ENCODE results near the gene CTIF.
A peak's percentile ranks its signal among the peaks of the same experiment; 100 is the strongest.

CTIF gene

DNA sequence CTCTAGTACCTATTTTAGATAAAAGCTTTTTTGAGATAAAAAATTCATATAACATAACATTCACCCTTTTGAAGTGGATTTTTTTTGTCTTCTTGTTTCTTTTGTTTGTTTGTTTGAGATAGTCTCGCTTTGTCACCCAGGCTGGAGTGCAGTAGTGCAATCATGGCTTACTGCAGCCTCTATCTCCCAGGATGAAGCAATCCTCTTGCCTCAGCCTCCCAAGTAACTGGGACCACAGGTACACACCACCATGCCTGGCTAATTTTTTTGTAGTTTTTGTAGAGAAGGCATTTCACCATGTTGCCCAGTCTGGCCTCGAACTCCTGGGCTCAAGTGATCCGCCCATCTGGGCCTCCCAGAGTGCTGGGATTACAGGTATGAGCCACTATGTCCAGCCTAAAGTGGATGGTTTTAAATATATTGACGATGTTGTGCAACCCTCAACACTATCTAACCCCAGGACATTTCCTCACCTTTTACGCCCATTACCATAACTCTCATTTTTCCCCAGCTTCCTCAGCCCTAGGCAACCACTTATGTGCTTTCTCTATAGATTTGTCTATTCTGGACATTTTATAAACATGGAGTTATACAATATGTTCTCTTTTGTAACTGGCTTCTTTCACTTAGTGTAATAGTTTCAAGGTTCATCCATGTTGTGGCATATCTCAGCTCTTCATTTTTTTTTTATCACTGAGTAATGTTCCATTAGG lies 38.8 kb downstream of the CTIF start:
- no peak for DNase-seq

GRCh38 chr18:48578289-48578688 lies 39.5 kb downstream of the CTIF start:
- DNase-seq: no peak

- no peak for DNase-seq
Measured at GRCh38 chr18:48580066-48580465, 41.2 kb downstream of the CTIF start.

DNA sequence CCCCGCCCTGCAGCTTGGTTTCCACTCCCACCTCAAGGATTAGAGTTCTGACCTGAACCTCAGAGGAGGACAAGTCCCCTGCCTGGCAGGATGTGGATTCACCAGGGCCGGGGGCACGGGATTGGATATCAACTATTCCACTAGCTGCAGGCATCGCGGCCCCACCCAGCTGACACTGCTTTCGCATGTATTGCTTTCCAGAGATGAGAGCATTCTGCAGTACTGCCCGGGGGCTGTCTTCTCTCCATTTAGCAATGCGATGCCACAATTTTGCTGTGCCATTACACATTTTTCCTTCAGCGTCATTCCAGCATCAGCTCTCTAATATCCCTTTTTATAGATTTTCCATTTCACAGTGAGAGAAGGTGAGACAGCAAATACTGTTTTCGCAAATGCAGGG lies 42.0 kb downstream of the CTIF start:
- no peak for DNase-seq

DNA sequence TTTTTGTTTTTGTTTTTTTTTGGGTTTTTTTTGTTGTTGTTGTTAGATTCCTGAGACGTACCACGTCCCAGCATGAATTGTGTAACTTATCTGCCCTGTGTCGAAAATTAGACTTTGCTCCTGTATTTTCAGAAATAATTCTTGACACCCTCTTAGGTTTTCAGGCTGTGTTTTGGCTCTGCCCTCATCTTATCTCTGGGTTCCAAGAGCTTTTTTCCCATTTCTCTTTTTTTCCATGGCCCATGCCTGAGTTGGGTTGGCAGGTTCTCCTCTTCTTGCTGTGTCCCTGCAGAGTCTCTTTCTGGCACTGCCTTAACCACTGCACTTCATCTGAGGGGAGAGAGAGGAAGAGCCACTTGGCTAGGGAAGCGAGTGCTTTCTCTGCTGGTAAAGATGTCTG lies 42.4 kb downstream of the CTIF start:
- DNase-seq: no peak

DNA sequence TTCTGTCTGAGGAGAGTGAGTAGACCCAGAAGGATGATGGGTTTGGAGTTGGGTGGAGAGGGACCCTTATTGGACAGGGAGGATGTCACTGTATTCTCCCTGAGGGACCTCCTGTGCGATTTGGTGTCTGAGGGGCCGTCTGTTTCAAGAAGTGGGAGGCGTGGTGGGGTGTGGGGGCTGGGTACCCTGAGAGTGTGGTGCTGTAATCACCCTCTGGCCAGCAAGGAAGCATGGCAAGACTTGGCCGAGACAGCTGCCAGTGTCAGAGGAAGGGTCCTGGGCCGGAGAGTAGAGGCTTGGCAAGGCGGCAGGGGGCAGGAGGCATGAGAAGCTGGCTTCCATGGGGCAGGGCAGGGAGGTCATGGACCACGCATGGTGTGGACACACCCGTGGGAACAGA lies 43.1 kb downstream of the CTIF start:
- no peak for DNase-seq

GRCh38 chr18:48582946-48583345 lies 44.1 kb downstream of the CTIF start:
- no peak for DNase-seq

- no peak for DNase-seq
Measured at GRCh38 chr18:48583573-48583972, 44.7 kb downstream of the CTIF start.

DNA sequence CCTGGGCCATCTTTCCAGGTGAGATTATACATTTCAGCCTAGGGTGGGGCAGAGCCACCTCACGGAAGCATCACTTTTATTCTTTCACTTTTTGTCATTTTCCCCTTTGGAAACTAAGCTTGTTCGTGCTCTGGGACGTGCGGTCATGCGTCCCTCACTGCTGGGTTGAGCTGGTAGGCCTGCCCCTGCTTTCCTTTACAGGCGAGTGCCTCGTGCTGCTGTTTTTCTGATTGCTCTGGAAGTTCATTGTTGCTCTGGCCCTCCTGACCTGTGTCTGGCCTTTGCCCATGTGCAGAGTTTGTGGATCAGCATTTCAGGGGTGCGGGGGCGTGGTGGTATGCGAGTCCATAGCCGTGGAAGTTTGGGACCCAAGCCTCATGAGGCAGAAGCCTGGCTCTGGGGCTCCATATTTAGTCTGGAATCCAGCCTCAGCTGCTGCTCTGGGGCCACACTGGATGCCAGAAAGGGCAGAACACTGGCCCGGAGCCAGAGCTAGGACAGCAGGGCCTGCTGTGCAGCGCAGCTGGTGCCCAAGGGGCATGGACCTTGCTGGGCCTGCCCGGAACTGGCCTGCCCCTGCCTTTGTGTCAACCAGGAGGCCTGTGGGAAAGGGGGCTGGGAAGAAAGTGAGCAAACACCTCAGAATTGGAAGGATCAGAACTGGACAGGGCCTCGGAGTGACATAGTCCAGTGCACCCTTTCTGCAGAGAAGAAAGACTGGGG lies 51.1 kb downstream of the CTIF start:
- no peak for DNase-seq

- DNase-seq: no peak
Measured at GRCh38 chr18:48590678-48591077, 51.8 kb downstream of the CTIF start.

DNA sequence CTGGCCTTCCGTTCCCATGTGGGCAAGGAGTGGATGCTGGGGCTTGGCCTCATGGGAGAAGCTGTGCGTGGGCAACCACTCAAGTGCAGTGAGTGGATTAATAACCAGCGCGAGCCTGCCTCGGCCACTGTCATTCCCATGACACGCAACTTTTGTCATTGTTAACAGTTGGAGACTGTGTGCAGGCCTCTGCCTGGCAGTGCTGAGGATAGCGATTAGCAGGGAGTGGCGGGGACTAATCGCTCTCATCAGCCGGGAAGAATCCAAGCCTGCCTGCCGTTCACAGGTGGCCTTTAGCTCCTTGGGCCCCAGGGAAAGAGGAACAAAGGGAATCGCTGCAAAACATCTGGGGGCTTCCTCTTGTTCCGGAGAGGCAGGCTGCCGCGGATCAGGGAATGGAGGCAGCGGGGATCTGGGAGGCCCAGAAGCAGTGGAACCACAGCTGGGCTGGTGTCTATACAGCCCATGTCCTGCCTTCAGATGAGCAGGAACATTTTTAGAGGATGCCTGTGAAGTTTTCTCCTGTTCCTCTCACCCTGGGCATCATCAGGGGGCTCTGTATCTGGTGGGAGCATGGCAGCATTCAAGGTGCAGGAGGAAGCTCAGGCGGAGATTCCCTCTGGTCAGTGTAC lies 53.8 kb downstream of the CTIF start:
- DNase-seq: no peak

DNA sequence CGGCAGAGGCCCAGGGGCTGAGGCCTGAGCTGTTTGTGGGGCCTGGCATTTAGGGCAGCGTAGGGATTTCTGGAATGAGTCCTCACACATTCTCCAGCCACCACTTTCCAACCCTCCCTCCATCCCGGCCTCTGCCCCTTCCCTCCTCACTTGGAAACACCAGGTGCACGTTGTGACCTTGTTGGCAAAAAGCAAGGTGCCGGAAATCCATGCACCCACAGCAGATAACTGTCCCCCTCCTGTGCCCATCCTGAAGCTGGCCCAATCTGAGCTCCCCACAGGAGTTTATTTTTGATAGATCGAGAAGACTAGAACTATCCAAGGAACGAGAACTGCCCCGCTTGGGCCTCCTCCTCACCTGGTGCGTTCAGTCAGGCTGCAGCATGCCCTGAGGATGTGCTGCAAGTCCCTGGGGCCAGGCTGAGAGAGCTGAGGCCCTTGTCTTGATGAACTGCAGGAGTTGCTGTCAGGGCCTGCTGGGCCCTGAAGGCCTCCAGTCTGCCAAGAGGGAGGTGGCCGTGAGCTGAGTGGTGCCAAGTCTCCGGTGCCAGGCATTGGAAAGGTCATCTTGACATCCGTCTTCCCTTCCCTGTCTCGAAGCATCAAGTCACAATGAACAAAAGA lies 55.8 kb downstream of the CTIF start:
- no peak for DNase-seq

DNA sequence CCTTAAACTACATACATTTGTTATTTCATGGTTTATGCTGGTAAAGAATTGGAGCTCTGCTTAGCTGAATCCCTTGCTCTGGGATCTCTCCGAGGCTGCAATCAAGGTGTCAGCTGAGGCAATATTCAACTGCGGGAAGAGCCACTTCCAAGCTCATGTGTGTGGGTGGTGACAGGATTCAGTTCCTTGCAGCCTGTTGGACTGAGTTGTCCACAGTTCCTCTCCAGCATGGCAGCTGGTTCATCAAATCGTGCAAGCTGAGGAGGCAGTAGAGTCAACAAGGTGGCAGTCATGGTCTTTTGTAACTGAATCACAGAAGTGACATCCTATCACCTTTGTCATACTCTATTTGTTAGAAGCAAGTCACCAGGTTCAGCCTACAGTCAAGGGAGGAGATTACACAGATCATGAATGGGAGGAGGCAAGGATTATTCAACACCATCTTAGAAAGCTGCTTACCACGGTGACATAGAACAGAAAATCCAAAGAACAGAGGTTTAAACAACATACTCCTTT lies 56.9 kb downstream of the CTIF start:
- no peak for DNase-seq

- DNase-seq: no peak
Measured at GRCh38 chr18:48597110-48597509, 58.3 kb downstream of the CTIF start.

- no peak for DNase-seq
Measured at GRCh38 chr18:48597671-48598070, 58.8 kb downstream of the CTIF start.

GRCh38 chr18:48599391-48599790 lies 60.6 kb downstream of the CTIF start:
- DNase-seq: no peak

DNA sequence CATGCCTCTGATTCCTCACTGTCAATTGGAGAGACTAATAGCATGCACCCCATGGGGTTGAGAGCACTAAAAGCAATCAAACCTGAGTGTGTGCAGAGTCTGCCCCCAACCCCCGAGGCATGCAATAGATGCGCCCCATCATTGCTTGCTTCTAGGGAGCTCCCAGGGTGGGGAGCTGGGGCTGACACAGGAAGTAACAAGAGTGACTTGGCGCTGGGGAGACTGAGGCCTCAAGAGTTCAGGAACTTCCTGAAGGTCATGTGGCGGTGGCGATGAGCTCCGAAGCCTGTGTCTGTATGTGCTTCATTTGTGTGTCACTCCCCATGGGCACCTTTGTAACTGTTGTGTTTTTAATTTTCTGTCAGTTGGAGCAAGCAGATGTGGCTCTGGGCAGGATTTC lies 61.2 kb downstream of the CTIF start:
- DNase-seq: no peak

DNA sequence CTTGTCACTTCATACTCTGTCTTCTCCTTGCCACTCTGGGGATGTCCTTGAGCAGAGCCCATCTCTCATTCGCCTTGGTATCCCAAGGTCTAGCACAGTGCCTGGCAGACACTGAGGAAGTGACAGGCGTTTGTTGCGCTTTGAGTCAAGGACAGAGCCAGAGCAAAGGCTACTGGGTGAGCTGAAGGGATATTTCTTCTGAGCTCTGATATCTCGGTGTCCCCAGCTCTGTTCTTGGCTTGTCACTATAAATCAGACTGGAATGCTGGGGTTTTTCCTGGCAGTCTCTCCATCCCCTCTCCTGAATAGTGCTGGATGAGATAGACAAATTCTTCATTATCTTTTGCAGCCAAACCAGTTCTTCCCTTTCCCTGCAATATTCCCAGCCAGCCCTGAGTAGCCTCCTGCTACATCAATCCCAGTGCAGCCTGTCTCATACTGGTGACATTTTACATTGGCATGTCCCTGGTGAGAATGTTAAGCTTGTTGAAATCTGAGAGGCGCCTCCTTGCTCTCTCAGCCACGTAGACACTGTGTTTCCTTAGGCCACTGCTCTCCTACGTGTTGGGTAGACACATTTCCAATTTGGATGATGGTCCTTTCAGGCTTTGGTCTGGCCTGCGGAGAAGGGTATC lies 61.7 kb downstream of the CTIF start:
- DNase-seq: no peak

- no peak for DNase-seq
Measured at GRCh38 chr18:48601343-48601742, 62.5 kb downstream of the CTIF start.

- DNase-seq: no peak
Measured at GRCh38 chr18:48602759-48603390, 64.0 kb downstream of the CTIF start.

GRCh38 chr18:48605408-48605845 lies 66.6 kb downstream of the CTIF start:
- DNase-seq: peak; percentile 74 to 76

All from AML-193 (cell line).